ENCODE results near the gene ARHGAP29.
"Not testable (repeated sequence)": the region's sequence is repeated elsewhere in the genome, so short reads cannot be mapped to it uniquely, and the experiment has no call there.

DNA sequence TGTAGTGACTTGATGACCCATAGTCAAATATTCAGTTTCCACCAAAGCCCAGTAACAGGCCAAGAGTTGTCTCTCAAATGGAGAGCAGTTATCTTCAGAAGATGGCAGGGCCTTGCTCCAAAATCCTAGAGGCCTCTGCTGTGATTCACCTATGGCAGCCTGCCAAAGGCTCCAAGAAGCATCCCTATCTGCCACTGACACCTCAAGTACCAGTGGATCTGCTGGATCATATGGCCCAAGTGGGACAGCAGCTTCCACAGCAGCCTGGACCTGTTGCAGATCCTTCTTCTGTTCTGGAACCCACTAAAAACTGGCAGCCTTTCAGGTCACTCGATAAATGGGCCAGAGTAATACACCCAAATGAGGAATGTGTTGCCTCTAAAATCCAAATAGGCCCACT is 73.3 kb downstream of the ARHGAP29 start:
- TF ChIP-seq, protein P1, sequence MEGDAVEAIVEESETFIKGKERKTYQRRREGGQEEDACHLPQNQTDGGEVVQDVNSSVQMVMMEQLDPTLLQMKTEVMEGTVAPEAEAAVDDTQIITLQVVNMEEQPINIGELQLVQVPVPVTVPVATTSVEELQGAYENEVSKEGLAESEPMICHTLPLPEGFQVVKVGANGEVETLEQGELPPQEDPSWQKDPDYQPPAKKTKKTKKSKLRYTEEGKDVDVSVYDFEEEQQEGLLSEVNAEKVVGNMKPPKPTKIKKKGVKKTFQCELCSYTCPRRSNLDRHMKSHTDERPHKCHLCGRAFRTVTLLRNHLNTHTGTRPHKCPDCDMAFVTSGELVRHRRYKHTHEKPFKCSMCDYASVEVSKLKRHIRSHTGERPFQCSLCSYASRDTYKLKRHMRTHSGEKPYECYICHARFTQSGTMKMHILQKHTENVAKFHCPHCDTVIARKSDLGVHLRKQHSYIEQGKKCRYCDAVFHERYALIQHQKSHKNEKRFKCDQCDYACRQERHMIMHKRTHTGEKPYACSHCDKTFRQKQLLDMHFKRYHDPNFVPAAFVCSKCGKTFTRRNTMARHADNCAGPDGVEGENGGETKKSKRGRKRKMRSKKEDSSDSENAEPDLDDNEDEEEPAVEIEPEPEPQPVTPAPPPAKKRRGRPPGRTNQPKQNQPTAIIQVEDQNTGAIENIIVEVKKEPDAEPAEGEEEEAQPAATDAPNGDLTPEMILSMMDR (IDR thresholded peaks at IDR 0.05; ENCODE audit: borderline replicate concordance, extremely low read depth, low read length, poor library complexity, severe bottlenecking), result not testable (repeated sequence)
- not testable (repeated sequence) for TF ChIP-seq EZH2 (IDR thresholded peaks at IDR 0.05; ENCODE audit: borderline replicate concordance, low read depth, low read length, severe bottlenecking)

Data from DND-41 (cell line).